ENCODE results near the gene CYP4X1.
"Not testable (repeated sequence)": the region's sequence is repeated elsewhere in the genome, so short reads cannot be mapped to it uniquely, and the experiment has no call there.

Gene CYP4X1

DNA sequence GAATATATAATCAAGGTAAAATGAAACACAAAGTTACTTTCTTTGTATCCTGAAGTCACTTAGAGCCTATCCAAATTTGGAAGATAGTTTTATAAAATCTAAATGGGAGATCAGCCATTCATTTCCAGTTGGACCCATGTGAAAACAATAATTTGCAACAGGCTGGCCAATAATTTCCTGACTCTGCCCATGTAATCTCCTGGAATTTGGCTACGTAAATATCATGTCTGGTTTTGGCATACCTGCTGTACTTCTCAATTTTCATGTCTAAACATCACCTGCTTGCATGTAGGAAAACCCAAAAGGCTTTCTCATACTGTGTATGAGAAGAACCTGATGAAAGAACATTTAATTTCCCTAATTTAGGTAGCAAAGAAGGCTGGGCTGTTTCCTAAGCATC lies 35.9 kb downstream of the CYP4X1 start:
- Histone ChIP-seq H3K79me2 (ENCODE audit: insufficient read depth, low read length) (no peaks in the 10 kb centered on the region), H3K9me2 (replicated peaks; ENCODE audit: low read depth, low read length) (no peaks in the 10 kb centered on the region), H3K36me3 (ENCODE audit: insufficient read depth, low read length) (no peaks in the 10 kb centered on the region), H3K9ac (ENCODE audit: low read depth, low read length, poor library complexity, severe bottlenecking) (no peak overlapping the region), H3K9me3 (ENCODE audit: insufficient read depth, low read depth, low read length) (0 out of 2 replicates have a peak, but pooled peaks cover 3% of the 10 kb centered on the region), H2AFZ (ENCODE audit: low read length) (no peak overlapping the region), H3K4me2 (ENCODE audit: low read depth, low read length, poor library complexity, severe bottlenecking) (no peak overlapping the region), H3K4me3 (ENCODE audit: low read length, poor library complexity, severe bottlenecking) (no peak overlapping the region), H3K4me1 (ENCODE audit: insufficient read depth, low read length, poor library complexity, severe bottlenecking) (no peaks in the 10 kb centered on the region), H3F3A (ENCODE audit: low read depth) (no peaks in the 10 kb centered on the region), H3K27me3 (ENCODE audit: insufficient read depth, low read length, poor library complexity, severe bottlenecking) (no peaks in the 10 kb centered on the region), H4K20me1 (ENCODE audit: insufficient read depth, low read length, poor library complexity, severe bottlenecking) (no peaks in the 10 kb centered on the region)
- TF ChIP-seq, protein P1, sequence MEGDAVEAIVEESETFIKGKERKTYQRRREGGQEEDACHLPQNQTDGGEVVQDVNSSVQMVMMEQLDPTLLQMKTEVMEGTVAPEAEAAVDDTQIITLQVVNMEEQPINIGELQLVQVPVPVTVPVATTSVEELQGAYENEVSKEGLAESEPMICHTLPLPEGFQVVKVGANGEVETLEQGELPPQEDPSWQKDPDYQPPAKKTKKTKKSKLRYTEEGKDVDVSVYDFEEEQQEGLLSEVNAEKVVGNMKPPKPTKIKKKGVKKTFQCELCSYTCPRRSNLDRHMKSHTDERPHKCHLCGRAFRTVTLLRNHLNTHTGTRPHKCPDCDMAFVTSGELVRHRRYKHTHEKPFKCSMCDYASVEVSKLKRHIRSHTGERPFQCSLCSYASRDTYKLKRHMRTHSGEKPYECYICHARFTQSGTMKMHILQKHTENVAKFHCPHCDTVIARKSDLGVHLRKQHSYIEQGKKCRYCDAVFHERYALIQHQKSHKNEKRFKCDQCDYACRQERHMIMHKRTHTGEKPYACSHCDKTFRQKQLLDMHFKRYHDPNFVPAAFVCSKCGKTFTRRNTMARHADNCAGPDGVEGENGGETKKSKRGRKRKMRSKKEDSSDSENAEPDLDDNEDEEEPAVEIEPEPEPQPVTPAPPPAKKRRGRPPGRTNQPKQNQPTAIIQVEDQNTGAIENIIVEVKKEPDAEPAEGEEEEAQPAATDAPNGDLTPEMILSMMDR (conservative IDR thresholded peaks at IDR 0.05; ENCODE audit: low read length): no peak
- TF ChIP-seq EZH2phosphoT487 (IDR thresholded peaks at IDR 0.05; ENCODE audit: borderline replicate concordance): no peak

DNA sequence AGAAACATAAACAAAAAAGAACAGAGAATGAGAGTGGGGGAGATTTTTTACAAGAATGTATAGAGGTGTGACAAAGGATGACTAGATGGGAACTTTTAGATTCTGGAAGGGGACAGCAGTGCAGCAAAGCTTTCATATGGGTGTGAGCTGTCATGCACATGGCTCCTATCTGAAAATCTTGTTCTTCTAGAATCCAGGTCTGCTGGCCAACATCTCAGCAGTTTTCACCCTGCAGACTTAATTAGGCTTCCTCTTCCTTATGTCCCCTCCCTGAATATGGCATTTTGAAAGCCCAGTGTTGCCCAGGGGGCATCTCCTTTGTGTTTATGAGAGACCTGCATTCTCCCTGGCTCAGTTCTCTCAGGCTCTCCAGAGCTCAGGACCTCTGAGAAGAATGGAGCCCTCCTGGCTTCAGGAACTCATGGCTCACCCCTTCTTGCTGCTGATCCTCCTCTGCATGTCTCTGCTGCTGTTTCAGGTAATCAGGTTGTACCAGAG lies 43.7 kb downstream of the CYP4X1 start, which contains the start of gene CYP4Z1:
TSS of gene CYP4Z1 (plus strand) at position 135 of the 498 bp plus-strand sequence. CDS start at position 395, 260 bp downstream.
- Histone ChIP-seq H3K27me3 (ENCODE audit: insufficient read depth, low read length, poor library complexity, severe bottlenecking) (no peaks in the 10 kb centered on the region), H3K4me2 (ENCODE audit: low read depth, low read length, poor library complexity, severe bottlenecking) (no peak within 1 kb of the TSS), H4K20me1 (ENCODE audit: insufficient read depth, low read length, poor library complexity, severe bottlenecking) (no peaks in the 10 kb centered on the region), H3K9ac (ENCODE audit: low read depth, low read length, poor library complexity, severe bottlenecking) (no peak within 1 kb of the TSS), H3K4me3 (ENCODE audit: low read length, poor library complexity, severe bottlenecking) (no peak within 1 kb of the TSS), H3K9me3 (ENCODE audit: insufficient read depth, low read depth, low read length) (no peaks in the 10 kb centered on the region), H3K36me3 (ENCODE audit: insufficient read depth, low read length) (no peaks in the 10 kb centered on the region), H3F3A (ENCODE audit: low read depth) (no peaks in the 10 kb centered on the region), H3K9me2 (replicated peaks; ENCODE audit: low read depth, low read length) (no peaks in the 10 kb centered on the region), H3K4me1 (ENCODE audit: insufficient read depth, low read length, poor library complexity, severe bottlenecking) (no peaks in the 10 kb centered on the region), H3K79me2 (ENCODE audit: insufficient read depth, low read length) (no peaks in the 10 kb centered on the region), H2AFZ (ENCODE audit: low read length) (no peak within 1 kb of the TSS)
- TF ChIP-seq, protein P1 (conservative IDR thresholded peaks at IDR 0.05; ENCODE audit: low read length): no peak

DNA sequence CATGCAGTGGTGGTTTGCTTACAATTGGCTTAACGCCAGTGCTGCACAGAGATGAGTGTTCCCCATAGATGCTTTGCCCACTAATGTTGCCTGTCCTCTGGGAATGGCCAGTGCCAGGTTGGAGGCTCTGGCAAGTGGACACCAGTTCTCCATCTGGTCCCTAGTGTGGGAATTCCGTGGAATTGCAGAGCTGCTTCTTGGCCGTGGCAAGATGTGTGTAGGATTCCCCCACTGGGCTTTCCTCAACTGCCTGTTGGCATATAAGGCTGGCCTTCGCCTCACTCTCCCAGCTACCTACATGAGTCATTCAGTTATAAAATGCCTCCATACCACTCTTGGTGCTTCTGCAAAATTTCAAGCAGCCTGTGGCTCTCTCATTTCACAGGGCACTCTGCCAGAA lies 45.6 kb downstream of the CYP4X1 start:
- H3K27me3 ChIP-seq (ENCODE audit: insufficient read depth, low read length, poor library complexity, severe bottlenecking); H3K4me3 ChIP-seq (ENCODE audit: low read length, poor library complexity, severe bottlenecking); H3K9me3 ChIP-seq (ENCODE audit: insufficient read depth, low read depth, low read length); H2AFZ ChIP-seq (ENCODE audit: low read length); H3K4me1 ChIP-seq (ENCODE audit: insufficient read depth, low read length, poor library complexity, severe bottlenecking); H3K79me2 ChIP-seq (ENCODE audit: insufficient read depth, low read length); H3K9me2 ChIP-seq (replicated peaks; ENCODE audit: low read depth, low read length); H4K20me1 ChIP-seq (ENCODE audit: insufficient read depth, low read length, poor library complexity, severe bottlenecking); H3K4me2 ChIP-seq (ENCODE audit: low read depth, low read length, poor library complexity, severe bottlenecking); H3K36me3 ChIP-seq (ENCODE audit: insufficient read depth, low read length); H3F3A ChIP-seq (ENCODE audit: low read depth); H3K9ac ChIP-seq (ENCODE audit: low read depth, low read length, poor library complexity, severe bottlenecking): not testable (repeated sequence)

- H3K9me2 ChIP-seq (replicated peaks; ENCODE audit: low read depth, low read length); H3K36me3 ChIP-seq (ENCODE audit: insufficient read depth, low read length); H3K27me3 ChIP-seq (ENCODE audit: insufficient read depth, low read length, poor library complexity, severe bottlenecking); H2AFZ ChIP-seq (ENCODE audit: low read length); H3K9me3 ChIP-seq (ENCODE audit: insufficient read depth, low read depth, low read length); H3K4me1 ChIP-seq (ENCODE audit: insufficient read depth, low read length, poor library complexity, severe bottlenecking); H3K4me3 ChIP-seq (ENCODE audit: low read length, poor library complexity, severe bottlenecking); H3K4me2 ChIP-seq (ENCODE audit: low read depth, low read length, poor library complexity, severe bottlenecking); H3K9ac ChIP-seq (ENCODE audit: low read depth, low read length, poor library complexity, severe bottlenecking); H3K79me2 ChIP-seq (ENCODE audit: insufficient read depth, low read length); H3F3A ChIP-seq (ENCODE audit: low read depth); H4K20me1 ChIP-seq (ENCODE audit: insufficient read depth, low read length, poor library complexity, severe bottlenecking): not testable (repeated sequence)
These were observed 46.0 kb downstream of the CYP4X1 start for GRCh38 chr1:47069509-47069908.

Measured in Loucy (cell line).